Measurements from ENCODE around the gene IMMP2L.
"Not testable (repeated sequence)": the region's sequence is repeated elsewhere in the genome, so short reads cannot be mapped to it uniquely, and the experiment has no call there.

IMMP2L gene

DNA sequence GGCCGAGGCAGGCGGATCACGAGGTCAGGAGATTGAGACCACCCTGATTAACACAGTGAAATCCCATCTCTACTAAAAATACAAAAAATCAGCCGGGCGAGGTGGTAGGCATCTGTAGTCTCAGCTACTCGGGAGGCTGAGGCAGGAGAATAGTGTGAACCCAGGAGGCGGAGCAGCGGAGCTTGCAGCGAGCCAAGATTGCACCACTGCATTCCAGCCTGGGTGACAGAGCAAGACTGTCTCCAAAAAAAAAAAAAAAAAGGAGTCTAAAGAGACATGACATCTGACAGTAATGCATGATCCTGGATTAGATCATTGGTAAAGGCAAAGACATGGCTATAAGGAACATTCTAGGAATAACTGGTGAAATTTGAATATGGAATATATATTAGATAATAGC, 489.6 kb downstream of the IMMP2L start:
- H3K36me3 Mint-ChIP-seq (ENCODE audit: low read depth), result peaks cover 14% of the 10 kb centered on the region
- not testable (repeated sequence) for H3K4me3 Mint-ChIP-seq; H3K27ac Mint-ChIP-seq; H3K27me3 Mint-ChIP-seq (ENCODE audit: low read depth); H3K9me3 Mint-ChIP-seq
- peaks cover 46% of the 10 kb centered on the region for H3K4me1 Mint-ChIP-seq (ENCODE audit: low read depth)

DNA sequence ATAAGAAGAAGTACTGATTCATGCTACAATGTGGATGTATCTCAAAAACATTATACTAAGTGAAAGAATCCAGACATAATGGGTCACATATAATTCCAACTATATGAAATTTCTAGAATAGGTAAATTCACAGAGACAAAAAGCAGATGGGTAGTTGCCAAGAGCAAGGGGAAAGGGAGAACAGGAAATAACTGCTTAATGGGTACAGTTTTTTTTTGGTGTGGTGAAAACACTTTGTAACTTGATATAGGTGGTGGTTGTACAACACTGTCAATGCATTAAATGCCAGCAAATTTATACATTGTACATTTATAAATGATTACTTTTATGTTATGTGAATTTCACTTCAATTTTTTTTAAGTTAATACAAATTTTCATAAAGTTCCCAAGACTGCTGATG, 490.7 kb downstream of the IMMP2L start:
- no peaks in the 10 kb centered on the region for H3K9me3 Mint-ChIP-seq
- no peak overlapping the region for H3K27ac Mint-ChIP-seq
- peaks cover 14% of the 10 kb centered on the region for H3K36me3 Mint-ChIP-seq (ENCODE audit: low read depth)
- H3K4me1 Mint-ChIP-seq (ENCODE audit: low read depth), result peaks cover 35% of the 10 kb centered on the region
- no peak overlapping the region for H3K4me3 Mint-ChIP-seq
- H3K27me3 Mint-ChIP-seq (ENCODE audit: low read depth), result no peaks in the 10 kb centered on the region

DNA sequence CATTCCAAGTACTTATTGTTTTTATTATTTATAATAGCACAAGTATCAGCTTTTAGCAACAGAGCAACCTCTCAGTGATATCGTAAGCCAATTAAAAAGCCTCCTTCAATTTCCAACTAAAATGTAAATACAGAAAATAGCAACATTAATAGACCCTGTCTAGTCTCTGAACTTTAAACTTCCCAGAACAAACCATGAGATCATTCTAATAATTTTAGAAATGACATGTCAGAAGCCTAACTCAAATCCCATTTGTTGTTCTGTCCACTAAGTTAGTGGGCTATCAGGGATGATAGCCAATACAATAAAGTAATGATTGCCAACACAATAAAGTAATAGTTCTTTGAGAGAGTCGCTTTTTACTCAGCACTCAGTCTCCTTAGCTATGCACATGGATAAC, 493.7 kb downstream of the IMMP2L start:
- Mint-ChIP-seq H3K27me3 (ENCODE audit: low read depth) (no peaks in the 10 kb centered on the region), H3K4me1 (ENCODE audit: low read depth) (peaks cover 11% of the 10 kb centered on the region), H3K9me3 (peaks cover 16% of the 10 kb centered on the region), H3K27ac (no peak overlapping the region), H3K36me3 (ENCODE audit: low read depth) (peaks cover 9% of the 10 kb centered on the region), H3K4me3 (no peak overlapping the region)

DNA sequence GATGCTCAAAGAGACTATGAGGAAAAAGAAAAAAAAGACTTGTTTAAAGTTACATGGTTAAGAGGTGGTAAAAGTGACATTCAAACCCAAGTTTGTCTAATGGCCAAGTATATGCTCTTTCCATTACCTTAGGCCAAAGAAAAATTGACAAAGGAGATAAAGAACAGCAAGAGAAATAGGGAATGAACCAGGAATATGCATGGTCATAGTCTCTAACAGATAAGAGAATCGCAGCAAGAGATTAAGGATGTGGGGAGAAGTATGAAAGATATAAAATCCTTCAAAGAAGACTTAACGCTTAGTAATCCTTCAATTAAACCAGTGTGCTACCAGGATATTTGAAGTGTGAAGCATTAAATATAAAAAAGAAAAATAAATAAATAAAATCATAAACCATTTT, 494.6 kb downstream of the IMMP2L start:
- no peak overlapping the region for H3K4me3 Mint-ChIP-seq
- peaks cover 26% of the 10 kb centered on the region for H3K9me3 Mint-ChIP-seq
- H3K27me3 Mint-ChIP-seq (ENCODE audit: low read depth), result no peaks in the 10 kb centered on the region
- H3K4me1 Mint-ChIP-seq (ENCODE audit: low read depth), result peaks cover 6% of the 10 kb centered on the region
- peaks cover 13% of the 10 kb centered on the region for H3K36me3 Mint-ChIP-seq (ENCODE audit: low read depth)
- no peak overlapping the region for H3K27ac Mint-ChIP-seq

DNA sequence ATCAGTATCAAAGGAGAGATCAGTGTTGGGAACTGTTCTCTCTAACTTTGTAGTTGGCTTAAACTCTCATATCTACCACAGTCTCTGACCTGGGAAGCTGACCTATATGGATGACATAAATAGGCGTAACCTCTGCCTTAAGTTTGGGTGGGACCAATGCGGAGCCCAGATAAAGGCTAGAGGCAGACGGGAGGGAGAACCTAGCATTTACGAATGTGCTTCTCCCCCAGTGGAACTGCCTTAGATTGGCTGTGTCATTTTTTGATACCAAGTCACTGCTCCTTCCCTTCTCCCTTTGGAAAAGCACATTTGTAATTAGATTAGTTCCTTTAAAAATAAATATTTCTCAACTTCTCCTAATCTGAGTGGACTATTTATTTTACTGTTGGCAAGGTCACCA, 495.0 kb downstream of the IMMP2L start:
- Mint-ChIP-seq H3K9me3 (peaks cover 29% of the 10 kb centered on the region), H3K27ac (no peak overlapping the region), H3K4me1 (ENCODE audit: low read depth) (peaks cover 6% of the 10 kb centered on the region), H3K27me3 (ENCODE audit: low read depth) (no peaks in the 10 kb centered on the region), H3K4me3 (no peak overlapping the region), H3K36me3 (ENCODE audit: low read depth) (peaks cover 15% of the 10 kb centered on the region)

DNA sequence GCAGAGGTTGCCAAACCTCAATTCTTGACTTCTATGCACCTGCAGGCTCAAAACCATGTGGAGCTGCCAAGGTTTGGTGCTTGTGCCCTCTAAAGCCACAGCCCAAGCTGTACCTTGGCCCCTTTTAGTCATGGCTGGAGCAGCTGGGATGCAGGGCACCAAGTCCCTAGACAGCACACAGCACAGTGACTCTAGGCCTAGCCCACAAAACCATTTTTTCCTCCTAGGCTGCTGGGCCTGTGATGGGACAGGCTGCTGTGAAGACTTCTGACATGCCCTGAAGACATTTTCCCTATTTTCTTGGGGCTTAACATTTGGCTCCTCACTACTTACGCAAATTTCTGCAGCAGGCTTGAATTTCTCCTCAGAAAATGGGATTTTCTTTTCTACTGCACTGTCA, 499.1 kb downstream of the IMMP2L start:
- no peak overlapping the region for H3K27ac Mint-ChIP-seq
- H3K4me1 Mint-ChIP-seq (ENCODE audit: low read depth), result peaks cover 3% of the 10 kb centered on the region
- H3K27me3 Mint-ChIP-seq (ENCODE audit: low read depth), result no peaks in the 10 kb centered on the region
- no peak overlapping the region for H3K4me3 Mint-ChIP-seq
- H3K9me3 Mint-ChIP-seq, result peaks cover 46% of the 10 kb centered on the region
- H3K36me3 Mint-ChIP-seq (ENCODE audit: low read depth), result peaks cover 30% of the 10 kb centered on the region

DNA sequence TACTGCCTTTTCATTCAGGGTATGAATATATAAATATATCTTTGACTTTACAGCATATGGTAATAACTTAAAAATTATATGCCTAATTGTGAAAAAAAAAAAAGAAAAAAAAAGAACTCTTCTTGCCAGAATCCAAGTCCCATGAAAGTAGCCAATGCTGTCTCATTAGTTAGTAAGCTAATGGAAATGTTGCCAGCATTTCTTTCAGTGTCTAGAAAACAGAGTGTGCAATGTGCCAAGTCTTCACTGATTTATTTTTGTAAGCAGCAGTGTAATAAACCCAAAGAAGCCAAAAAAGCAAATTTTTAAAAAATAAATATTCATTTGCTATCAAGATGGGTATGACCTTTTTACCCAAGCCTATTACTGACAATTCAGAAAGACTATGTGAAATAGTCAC, 502.5 kb downstream of the IMMP2L start:
- Mint-ChIP-seq H3K4me1 (ENCODE audit: low read depth) (peaks cover 10% of the 10 kb centered on the region), H3K9me3 (peaks cover 40% of the 10 kb centered on the region), H3K27ac (no peak overlapping the region), H3K4me3 (no peak overlapping the region), H3K36me3 (ENCODE audit: low read depth) (peaks cover 28% of the 10 kb centered on the region), H3K27me3 (ENCODE audit: low read depth) (no peaks in the 10 kb centered on the region)

DNA sequence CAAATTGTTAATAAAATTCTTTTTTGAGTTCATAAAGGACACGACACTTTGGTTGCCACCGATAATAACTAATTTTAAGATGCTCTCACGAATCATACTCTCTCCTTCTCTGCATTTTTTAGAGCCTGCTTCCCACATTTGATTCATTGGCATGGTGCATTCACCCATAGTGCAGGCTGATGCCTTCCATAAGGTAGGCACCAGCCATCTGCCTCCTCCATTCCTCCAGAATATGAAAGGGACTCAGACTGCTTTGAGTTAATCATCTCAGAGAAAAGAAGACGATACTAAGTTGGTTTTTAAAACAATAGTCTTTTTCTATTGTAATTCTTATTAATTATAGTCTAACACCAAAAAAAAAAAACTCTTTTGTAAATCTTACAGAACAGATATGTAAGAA, 505.2 kb downstream of the IMMP2L start:
- Mint-ChIP-seq H3K4me1 (ENCODE audit: low read depth) (peaks cover 12% of the 10 kb centered on the region), H3K4me3 (no peak overlapping the region)

DNA sequence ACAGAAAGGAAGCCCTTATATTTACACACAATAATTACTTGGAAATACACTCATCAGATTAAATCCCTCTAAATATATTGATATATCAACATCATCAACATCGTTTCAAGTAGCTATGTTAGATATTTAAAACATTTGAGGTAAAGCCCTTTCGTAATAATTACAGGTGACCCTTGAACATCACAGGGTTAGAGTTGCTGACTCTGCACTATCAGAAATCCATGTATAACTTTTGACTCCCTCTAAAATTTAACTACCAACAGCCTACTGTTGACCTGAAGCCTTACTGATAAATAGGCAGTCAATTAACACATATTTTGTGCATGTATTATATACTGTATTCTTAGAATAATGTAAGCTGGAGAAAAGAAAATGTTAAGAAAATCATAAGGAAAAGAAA, 505.9 kb downstream of the IMMP2L start:
- Mint-ChIP-seq H3K27me3 (ENCODE audit: low read depth) (no peaks in the 10 kb centered on the region), H3K4me3 (no peak overlapping the region), H3K36me3 (ENCODE audit: low read depth) (peaks cover 10% of the 10 kb centered on the region), H3K4me1 (ENCODE audit: low read depth) (peaks cover 12% of the 10 kb centered on the region), H3K9me3 (peaks cover 12% of the 10 kb centered on the region), H3K27ac (no peak overlapping the region)

More for the DNA sequence above, 505.2 kb downstream of the IMMP2L start:
- Mint-ChIP-seq H3K27me3 (ENCODE audit: low read depth) (no peaks in the 10 kb centered on the region), H3K36me3 (ENCODE audit: low read depth) (peaks cover 17% of the 10 kb centered on the region), H3K9me3 (peaks cover 19% of the 10 kb centered on the region), H3K27ac (no peak overlapping the region)

DNA sequence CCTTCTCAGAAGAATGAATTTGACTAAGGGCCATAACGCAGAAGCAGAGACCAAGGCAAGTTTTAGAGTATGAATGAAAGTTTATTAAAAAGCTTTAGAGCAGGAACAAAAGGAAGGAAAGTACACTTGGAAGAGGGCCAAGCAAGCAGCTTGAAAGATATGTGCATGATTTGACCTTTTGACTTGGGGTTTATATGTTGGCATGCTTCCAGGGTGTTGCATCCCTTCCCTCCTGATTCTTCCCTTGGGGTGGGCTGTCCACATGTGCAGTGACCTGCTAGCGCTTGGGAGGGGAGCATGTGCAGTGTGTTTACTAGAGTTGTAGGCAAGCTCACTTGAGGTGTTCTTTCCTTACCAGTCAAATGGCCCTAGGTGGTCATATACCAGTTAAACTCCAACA, 509.3 kb downstream of the IMMP2L start:
- H3K9me3 Mint-ChIP-seq, result peaks cover 4% of the 10 kb centered on the region
- H3K4me3 Mint-ChIP-seq, result no peak overlapping the region
- H3K4me1 Mint-ChIP-seq (ENCODE audit: low read depth), result peaks cover 8% of the 10 kb centered on the region
- no peak overlapping the region for H3K27ac Mint-ChIP-seq
- no peaks in the 10 kb centered on the region for H3K27me3 Mint-ChIP-seq (ENCODE audit: low read depth)
- peaks cover 7% of the 10 kb centered on the region for H3K36me3 Mint-ChIP-seq (ENCODE audit: low read depth)

DNA sequence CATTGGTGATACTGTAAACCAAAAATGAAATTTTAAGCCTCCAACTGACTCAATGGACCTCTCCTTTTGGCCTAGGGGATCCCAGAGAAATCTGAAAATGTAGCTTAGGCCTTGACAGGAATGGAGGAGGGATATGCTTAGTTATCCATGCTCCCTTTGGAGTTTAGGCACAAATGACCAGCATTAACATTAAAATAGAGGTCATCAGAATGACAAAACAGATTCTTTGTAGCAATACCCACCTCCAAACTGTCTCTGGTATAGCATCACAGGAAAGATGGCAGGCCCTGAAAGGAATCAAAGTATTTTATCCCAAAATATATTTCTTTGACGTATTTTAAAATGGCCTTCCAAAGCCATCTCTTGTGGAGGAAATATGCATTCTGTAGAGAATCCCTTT, 510.5 kb downstream of the IMMP2L start:
- Mint-ChIP-seq H3K4me3 (no peak overlapping the region), H3K27ac (no peak overlapping the region)

DNA sequence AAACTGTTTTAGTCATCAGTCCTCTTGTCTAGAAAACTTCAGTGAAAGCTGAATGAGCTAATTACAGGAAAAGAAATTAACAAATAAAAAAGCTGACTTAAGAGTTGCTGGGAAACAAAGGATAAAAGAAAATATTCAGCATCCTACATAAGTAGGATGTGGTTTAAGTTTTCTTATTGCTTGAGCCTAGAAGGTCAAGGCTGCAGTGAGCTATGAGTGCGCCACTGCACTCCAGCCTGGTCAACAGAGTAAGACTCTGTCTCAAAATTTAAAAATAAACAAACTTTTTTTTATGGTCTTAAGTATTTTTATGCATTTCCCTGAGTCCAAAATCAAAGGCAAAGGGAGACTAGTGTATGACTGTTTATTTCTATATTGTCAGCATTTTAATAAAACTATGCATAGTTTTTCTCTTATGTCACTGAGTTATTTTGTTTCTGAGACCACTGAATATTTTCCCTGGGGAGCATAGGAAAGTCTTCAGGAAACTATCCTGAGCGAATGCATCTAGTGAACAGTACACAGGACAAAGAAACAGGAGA, 511.3 kb downstream of the IMMP2L start:
- H3K4me1 Mint-ChIP-seq (ENCODE audit: low read depth), result peaks cover 9% of the 10 kb centered on the region
- peaks cover 4% of the 10 kb centered on the region for H3K9me3 Mint-ChIP-seq
- no peak overlapping the region for H3K4me3 Mint-ChIP-seq
- peaks cover 7% of the 10 kb centered on the region for H3K36me3 Mint-ChIP-seq (ENCODE audit: low read depth)
- H3K27ac Mint-ChIP-seq, result no peak overlapping the region
- H3K27me3 Mint-ChIP-seq (ENCODE audit: low read depth), result no peaks in the 10 kb centered on the region

More for the DNA sequence above, 510.5 kb downstream of the IMMP2L start:
- Mint-ChIP-seq H3K9me3 (peaks cover 4% of the 10 kb centered on the region), H3K27me3 (ENCODE audit: low read depth) (no peaks in the 10 kb centered on the region), H3K36me3 (ENCODE audit: low read depth) (peaks cover 7% of the 10 kb centered on the region), H3K4me1 (ENCODE audit: low read depth) (peaks cover 6% of the 10 kb centered on the region)

DNA sequence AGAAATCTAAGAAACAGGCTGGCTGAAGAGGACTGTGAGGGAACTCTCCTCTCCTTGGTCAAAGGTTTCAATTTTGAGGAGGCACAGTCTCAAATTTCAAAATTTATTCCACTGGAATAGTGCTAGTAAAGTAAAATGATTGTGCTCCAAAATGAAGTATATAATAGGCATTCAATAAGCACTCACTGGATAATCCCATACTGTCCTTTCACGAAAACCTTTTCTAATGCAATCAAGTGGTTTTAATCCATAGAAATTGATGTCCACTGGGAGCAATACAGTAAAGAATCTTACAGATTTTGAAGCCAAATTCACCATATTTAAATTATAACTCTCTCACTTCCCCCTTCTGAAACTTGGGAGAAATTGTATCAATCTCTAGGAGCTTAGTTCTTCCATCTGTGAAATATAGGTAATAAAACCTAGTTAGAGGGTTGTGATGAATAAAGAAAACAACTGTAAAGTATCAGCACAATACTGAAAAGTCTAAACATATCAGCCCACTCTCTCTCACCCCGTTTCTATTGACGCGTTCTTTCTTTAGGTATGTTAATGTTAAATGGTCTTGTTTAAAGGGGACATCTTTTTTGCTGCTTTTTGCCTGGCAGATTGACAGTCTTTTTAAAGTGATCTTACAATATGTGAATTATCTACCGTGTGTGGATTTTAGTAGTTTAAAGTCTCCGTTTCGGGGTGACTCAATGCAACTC, 512.2 kb downstream of the IMMP2L start:
- Mint-ChIP-seq H3K4me1 (ENCODE audit: low read depth) (peaks cover 7% of the 10 kb centered on the region), H3K36me3 (ENCODE audit: low read depth) (peaks cover 5% of the 10 kb centered on the region), H3K4me3 (no peak overlapping the region), H3K27me3 (ENCODE audit: low read depth) (no peaks in the 10 kb centered on the region), H3K9me3 (peaks cover 4% of the 10 kb centered on the region), H3K27ac (no peak overlapping the region)

DNA sequence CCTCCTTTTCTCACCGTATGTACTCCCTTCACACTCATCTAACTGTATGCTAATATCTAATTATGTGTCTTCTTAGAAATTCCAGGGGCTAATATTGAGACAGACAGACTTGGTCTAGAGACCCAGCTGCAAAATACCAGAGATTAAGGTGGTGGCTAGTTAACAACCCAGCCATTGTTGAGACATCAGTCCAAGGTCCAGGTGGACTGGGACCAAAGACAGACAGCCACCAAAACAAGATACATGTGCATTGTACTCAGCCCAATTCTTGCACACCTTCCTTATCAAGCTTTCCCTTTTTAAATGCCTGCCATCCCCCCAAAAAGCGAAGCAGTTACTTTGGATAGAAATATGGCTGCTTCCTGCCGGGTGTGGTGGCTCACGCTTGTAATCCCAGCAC, 514.7 kb downstream of the IMMP2L start:
- H3K4me1 Mint-ChIP-seq (ENCODE audit: low read depth), result peaks cover 5% of the 10 kb centered on the region
- peaks cover 4% of the 10 kb centered on the region for H3K9me3 Mint-ChIP-seq
- H3K27me3 Mint-ChIP-seq (ENCODE audit: low read depth), result no peaks in the 10 kb centered on the region
- H3K4me3 Mint-ChIP-seq, result no peak overlapping the region
- no peak overlapping the region for H3K27ac Mint-ChIP-seq
- peaks cover 5% of the 10 kb centered on the region for H3K36me3 Mint-ChIP-seq (ENCODE audit: low read depth)

DNA sequence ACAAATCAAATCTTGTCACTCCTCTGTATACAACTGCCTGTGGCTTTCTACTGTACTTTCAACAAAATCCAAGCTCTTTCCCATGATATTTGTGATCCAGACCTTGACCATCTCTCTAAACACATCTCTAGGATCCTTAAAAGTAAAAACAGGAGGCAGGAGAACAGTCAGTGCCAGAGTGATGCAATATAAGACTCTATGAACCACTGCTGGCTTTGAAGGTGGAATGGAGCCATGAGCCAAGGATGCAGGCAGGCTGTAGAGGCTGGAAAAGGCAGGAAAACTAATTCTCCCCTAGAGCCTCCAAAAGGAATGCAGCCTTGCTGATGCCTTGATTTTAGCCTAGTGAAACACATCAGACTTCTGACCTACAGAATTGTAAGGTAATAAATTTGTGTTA, 516.8 kb downstream of the IMMP2L start:
- Mint-ChIP-seq H3K4me3 (no peak overlapping the region), H3K4me1 (ENCODE audit: low read depth) (peaks cover 9% of the 10 kb centered on the region), H3K27ac (no peak overlapping the region), H3K9me3 (no peaks in the 10 kb centered on the region), H3K27me3 (ENCODE audit: low read depth) (no peaks in the 10 kb centered on the region), H3K36me3 (ENCODE audit: low read depth) (peaks cover 3% of the 10 kb centered on the region)
